Hematopoietic multipotent progenitor cell treated with erythropoietin and hydrocortisone succinate and interleukin-3 and kit ligand, for 8 days (in vitro differentiated cells): ENCODE results near the gene SSTR5.

Experiments used
- DNase-seq: peaks from one replicate; pipeline ENCODE4 v3.0.0-alpha.2; 2015

Gene SSTR5

DNA sequence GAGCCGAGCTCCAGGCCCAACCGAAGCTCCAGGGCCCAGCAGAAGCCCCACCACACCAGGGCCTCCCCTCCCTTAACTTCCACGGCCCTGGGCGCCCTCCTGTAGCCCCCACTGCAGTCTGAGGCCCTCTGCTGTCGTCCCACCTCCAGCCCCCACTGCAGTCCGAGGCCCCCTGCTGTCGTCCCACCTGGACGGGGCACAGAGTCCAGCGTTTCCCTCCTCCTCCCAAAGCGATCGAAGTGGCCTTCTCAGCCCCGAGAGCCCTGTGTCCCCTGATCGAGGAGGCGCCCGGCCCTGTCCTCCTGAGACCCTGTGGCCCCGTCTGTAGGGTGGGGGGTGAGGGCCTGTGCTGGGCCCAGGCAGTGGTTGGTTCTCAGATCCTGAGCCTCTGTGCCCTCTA is 54.6 kb downstream of the SSTR5 start:
- DNase-seq, result no peak

DNA sequence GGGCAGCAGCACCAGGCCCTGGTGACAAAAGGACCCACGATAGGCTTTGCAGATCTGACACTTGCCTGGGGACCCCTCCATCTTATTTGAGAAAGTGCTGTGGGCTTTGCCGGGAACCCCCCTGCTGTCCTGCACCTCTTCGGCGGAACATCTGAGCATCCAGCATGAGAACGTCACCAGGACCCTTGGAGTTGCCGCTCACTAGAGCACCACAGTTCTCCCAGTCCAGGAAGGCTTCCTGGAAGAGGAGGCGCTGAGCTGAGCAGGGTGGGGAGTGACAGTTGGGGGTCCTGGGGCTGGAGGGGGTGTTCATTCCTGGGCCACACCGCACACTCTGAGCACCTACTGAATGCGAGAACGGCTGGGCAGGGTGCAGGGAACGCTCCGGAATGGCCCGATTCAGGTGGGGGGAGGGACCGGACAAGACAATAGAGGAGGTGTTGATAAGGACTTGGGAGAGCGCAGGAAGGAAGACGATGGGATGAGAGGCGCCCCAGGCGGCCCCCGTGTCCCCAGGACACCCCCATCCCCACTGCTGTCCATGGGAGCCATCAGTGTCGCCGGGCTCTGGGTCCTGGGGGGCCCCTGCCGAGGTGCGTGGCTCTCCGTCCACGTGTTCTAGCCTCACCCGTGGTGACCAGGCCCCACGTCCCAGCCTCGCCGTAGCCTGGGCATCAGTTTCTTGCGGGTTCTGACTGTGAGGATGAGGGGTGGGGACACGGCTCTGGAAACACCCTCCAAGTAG is 55.6 kb downstream of the SSTR5 start:
- no peak for DNase-seq

DNA sequence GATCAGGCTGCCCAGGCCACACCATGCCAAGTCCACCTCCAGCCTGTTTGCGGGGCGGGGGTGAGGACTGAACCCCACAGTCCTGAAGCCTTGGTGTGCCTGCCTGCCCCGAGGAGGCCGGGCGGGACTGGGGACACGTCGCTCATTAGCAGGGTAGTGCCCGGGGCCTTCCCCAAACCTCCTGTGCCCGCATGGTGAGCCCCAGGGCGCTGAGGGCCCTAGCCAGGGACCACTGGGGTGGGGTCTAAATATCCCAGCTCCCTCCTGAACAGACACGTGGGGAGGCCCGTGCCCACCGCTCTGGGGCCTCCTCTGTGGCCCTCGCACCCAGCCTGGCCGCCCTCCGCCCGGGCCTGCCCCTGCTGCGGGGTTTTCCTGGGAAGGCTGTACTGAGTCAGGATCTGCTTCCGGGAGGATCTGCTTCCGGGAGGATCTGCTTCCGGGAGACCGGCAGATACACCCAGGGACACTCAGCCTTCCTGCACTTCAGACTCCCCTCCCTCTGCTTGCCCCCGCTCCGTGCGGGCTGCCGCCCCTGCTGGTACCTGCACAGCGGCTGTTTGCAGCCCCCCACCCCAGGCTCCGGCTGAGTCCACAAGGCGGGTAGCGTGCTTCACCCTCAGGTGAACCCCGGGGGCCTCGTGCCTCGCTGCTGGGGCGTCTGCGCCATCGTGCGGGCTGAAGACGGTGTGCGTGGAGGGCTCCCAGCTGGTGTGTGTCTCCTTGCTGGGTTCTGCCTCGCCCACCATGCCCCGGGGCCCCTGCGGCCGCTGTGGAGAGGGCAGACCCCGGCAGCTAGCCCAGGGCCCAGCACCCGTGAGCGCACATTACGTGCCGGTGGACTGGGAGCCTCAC is 56.8 kb downstream of the SSTR5 start:
- DNase-seq, result no peak

DNA sequence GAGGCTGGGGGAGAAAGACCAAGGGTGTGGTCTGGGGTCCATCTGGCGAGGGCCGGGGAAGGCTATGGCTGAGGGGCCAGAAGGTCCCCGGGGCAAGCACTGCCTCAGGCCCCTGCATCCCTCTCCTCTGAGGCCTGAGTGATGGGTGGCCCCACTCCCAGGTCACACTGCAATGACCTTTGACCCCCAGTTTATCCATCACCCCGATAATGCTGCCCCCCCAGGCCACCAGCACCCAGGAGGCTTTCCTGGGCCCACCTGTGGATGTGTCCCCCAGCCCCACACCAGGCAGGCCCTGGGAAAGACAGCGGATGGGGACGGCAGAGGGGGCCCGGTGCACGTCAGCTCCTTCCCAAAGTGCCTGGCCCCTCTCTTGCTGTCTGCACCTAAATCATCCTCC is 57.8 kb downstream of the SSTR5 start:
- no peak for DNase-seq
